HG03460 (cell line): Measurements from ENCODE around the gene MBTD1.
A peak's percentile ranks its signal among the peaks of the same experiment; 100 is the strongest.
"Not testable (repeated sequence)": the region's sequence is repeated elsewhere in the genome, so short reads cannot be mapped to it uniquely, and the experiment has no call there.

Experiments
- ATAC-seq: cut with Tn5 transposase; IDR thresholded peaks from one replicate; pipeline ENCODE4 v1.9.1; 2021; ENCODE audit not compliant: unreplicated experiment

Gene MBTD1

GRCh38 chr17:51256101-51256500, 3.7 kb downstream of the MBTD1 start:
- no peak for ATAC-seq

GRCh38 chr17:51255673-51256072, 4.2 kb downstream of the MBTD1 start:
- ATAC-seq = no peak

- ATAC-seq = no peak
These were observed 8.8 kb downstream of the MBTD1 start for GRCh38 chr17:51251010-51251409.

DNA sequence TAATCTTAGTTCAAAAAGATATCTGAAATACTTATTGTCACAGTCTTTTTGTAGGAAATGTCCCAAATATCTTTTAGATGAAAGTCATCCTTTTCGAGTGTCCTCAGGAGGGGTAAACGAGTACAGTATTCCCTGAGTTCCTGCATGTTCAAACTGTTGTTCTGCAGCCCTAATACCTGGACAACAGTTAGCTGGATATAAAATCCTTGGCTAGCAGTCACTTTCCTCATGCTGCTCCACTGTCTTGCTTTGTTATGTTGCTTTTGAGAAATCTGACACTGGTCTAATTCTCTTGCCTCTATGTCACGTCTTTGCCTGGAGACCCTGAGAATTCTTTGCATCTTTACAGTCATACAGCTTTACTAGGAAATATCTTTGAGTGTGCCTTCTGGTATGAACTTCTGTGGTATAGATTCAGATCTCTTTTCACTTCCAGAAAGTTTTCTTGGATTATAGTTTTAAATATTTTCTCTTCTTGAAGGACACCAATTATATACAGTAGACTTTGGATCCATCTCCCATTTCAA, 9.5 kb downstream of the MBTD1 start:
- no peak for ATAC-seq

DNA sequence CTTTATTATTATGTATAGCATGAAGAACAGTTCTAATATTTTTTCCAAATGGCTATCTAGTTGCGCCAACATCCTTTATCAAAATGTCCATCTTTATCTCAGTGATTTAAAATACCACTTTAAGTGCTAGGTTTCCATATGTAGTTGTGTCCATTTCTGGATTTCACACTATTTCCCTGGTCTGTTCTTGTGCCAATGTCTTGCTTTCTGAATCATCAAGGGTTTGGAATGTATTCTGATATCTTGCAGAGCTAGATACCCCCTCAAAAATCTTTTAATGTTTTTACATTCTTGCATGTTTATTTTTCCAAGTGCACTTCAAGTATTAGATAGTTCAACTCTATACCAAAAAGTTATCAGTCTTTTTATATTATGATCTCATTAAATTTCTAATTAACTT, 14.3 kb downstream of the MBTD1 start:
- ATAC-seq = no peak

DNA sequence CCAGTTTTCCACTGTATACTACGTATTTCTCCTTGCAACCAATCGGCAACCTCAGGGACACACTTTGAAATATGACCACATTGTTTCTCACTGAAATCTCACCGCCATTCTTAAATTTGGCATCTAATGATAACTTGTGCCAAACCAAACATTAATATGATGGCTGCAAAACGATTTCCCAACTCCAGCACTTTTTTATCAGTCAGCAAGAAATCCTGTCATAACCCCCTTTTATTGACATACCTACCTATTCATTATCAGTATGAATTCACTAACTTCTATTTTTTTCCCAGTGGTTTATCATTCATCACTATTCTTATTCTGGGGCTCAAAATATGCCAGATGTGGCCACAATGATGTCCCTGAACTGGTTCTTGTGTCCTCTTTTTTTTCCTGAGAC, 15.8 kb downstream of the MBTD1 start:
- no peak for ATAC-seq

DNA sequence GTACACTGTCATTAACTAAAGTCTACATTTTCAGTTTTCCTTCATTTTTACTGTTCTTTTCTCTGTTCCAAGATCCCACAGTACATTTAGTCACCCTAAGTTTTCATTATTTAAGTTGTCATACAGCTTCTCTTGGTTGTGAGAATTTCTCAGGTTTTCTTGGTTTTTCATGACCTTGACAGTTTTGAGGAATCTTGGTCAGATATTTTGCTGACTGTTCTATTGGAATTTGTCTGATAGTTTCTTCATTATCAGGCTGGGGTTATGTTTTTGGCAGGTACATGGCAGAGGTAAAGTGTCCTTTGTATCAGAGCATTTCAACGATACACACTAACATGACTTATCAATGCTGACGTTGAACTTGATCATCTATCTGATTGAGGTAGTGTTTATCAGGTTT, 19.6 kb downstream of the MBTD1 start:
- ATAC-seq = no peak

GRCh38 chr17:51238255-51238887, 21.5 kb downstream of the MBTD1 start:
- ATAC-seq = peak; percentile 67

- no peak for ATAC-seq
These were observed 25.7 kb downstream of the MBTD1 start for GRCh38 chr17:51234162-51234561.

GRCh38 chr17:51231999-51232398, 27.9 kb downstream of the MBTD1 start:
- no peak for ATAC-seq

DNA sequence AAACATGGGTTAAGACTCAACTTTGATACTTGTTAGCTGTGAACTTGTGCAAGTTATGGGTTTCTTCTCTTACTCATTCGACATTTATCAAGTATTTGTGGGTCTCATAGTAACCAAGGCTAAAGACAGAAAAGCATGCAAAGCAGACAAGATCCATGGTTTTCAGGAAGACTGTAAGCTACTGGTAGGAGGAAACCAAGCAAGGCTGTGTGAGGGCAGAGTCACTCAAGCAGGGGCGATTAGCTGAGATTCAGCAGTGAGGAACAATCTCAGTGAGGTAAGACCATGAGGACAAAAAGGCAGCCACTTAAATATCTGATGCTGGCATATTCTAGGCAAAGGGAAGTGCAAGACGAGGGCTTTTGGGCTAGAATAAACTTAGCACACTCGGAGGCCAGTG, 29.5 kb downstream of the MBTD1 start:
- ATAC-seq = no peak

DNA sequence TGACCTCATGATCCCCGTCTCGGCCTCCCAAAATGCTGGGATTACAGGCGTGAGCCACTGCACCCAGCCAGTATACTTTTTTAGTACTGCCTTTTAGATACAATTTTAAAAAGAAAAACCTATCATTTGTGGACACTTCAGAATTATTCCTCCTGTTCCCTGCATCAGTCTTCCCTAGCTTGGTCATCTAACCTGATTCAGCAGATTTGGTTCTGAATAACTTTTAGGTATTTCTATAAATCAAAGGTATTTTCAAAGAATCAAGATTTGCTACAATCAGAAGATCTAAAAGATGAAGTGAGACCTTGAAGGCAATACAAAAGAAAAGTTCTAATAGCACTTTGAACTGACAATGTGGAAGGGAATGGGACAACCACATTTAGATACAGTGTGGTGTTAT, 30.0 kb downstream of the MBTD1 start:
- ATAC-seq = no peak

DNA sequence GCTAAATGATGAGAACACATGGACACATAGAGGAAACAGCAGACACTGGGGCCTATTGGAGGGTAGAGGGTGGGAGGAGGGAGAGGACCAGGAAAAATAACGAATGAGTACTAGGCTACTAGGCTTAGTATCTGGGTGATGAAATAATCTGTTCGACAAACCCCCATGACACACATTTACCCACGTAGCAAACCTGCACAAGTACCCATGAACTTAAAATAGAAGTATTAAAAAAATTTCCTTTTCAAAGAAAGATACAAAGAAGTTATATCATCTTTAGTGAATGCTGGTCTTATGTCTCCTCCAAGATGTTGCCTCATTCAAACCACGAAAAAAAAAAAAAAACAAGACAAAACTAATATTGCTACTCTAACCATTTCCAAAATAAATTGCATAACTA, 31.7 kb downstream of the MBTD1 start:
- ATAC-seq = no peak

DNA sequence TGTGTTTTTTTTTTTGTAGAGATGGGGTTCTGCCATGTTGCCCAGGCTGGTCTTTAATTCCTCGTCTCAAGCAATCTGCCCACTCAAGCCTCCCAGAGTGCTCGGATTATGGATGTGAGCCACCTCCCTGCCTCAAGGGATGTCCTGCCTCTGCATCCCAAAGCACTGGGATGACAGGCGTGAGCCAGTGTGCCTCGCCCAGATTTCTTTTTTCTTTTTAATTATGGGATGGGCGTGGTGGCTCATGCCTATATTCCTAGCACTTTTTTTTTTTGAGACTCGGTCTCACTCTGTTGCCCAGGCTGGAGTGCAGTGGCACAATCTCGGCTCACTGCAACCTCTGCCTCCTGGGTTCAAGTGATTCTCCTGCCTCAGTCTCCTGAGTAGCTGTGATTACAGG, 34.3 kb downstream of the MBTD1 start:
- not testable (repeated sequence) for ATAC-seq

- ATAC-seq = no peak
These were observed 35.2 kb downstream of the MBTD1 start for GRCh38 chr17:51224402-51225262.

DNA sequence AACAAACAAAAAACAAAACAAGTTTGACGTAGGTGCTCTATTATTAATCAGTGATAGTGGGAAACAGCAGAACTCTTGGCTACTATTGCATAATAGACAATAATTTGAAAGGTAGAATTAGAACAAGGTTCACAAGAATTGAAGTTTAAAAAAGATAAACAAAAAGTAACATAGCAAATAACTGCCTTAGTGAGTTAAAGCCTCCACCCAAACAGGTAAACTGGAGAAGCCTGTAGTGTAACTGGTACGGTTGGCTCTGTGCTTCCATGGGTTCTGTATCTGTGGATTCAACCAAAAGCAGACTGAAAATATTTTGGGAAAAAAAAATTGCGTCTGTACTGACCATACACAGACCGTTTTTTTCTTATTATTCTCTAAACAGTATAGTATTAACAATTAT, 38.5 kb downstream of the MBTD1 start:
- no peak for ATAC-seq

- ATAC-seq = no peak
These were observed 41.9 kb downstream of the MBTD1 start for GRCh38 chr17:51217946-51218345.

DNA sequence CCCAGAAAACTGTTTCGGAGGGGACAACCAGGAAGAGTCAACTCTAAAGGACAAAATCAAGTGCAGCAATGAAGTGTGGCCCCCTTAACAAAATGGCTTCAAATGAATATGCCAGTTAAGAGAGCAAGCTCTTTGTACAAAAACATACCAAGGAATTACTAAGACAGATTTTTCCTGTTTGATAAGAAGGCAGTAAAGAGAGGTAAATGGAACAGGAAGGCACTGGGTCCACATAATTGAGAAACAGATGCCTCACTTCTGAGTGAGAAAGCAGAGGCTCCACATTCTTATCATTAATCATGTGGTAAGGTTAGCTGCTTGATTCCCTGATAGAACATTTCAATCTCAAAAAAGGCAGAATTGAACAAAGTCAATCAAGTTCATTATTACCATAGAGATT, 44.9 kb downstream of the MBTD1 start:
- ATAC-seq = no peak

- no peak for ATAC-seq
These were observed 56.0 kb downstream of the MBTD1 start for GRCh38 chr17:51203838-51204237.

GRCh38 chr17:51200846-51201245, 59.0 kb downstream of the MBTD1 start:
- ATAC-seq = no peak

DNA sequence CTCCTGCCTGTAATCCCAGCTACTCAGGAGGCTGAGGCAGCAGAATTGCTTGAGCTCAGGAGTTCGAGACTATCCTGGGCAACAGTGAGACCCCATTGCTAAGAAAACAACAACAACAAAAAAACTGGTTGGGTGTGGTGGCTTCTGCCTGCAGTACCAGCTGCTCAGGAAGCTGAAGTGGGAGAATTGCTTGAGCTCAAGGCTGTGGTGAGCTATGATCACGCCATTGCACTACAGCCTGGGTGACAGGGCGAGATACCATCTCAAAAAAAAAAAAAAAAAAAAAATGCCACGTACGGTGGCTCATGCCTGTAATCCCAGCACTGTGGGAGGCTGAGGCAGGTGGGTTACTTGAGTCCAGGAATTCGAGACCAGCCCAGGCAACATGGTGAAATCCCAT, 59.6 kb downstream of the MBTD1 start:
- ATAC-seq = no peak

GRCh38 chr17:51197754-51198153, 62.1 kb downstream of the MBTD1 start:
- ATAC-seq = no peak
